ENCODE measurements around the gene KCNK15. TPM values are rescaled to one million over a fixed set of nuclear protein-coding genes. Genes with fewer than 3 reads are reported as not detected.

Gene KCNK15
- total RNA-seq, 1 donor from 2014 or later: 4.6 TPM

DNA sequence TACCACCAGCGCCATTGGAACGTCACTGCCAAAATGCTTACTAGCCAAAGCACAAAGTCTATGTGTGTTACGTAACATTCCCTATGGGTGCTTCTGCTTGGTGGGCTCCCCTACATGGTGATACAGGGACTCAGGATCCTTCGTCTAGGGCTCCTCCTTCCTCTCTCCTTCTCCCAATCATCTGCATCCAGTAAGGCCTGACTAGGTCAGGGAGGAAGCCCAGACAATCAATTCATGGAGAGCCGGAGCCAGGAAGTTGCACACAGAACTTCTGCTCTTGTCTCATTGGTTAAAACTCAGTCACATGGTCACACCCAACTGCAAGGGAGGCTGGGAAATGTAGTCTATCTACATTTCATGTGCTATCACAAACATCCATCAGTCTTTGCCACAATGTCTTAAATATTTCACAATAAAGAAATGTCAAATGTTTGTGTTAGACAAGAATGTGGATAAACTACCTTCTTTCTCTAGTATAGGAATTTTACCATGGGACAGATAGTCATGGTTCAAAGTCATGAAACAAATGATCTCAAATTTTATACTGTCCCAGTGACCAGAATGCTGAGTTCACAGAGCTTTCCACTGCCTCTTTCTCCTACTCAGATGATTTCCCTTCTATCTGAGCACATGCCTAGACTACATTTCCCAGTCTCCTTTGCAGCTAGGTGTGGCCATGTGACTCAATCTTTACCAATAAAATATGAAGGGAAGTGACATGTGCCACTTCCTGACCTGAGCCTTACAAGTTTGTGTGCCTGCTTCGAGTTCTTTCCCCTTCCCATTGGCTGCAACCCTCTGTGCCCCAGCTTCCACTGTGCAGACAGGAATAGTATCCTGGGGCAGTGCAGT lies 9.3 kb upstream of the KCNK15 start:
- DNase-seq (ENCODE audit: low read depth): peak; percentile 84

DNA sequence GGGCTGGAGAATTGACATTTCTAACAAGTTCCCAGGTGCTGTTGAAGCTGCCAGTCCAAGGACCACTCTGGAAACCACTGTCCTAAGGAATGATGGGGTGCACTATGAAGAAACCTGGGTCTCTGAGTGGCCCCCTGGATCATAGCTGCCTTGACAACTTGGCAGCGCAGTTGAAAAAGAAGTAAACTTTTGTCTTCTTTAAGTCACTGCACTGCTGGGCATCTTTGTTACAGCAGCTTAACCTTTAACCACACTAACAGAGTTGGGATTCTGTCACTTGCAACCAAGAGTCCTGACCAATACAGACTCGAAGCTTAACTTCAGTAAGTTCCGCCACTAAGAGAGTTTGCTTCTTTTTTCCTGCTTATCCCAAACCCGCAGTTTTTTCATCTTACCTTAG lies 8.5 kb upstream of the KCNK15 start:
- DNase-seq (ENCODE audit: low read depth): no peak

DNA sequence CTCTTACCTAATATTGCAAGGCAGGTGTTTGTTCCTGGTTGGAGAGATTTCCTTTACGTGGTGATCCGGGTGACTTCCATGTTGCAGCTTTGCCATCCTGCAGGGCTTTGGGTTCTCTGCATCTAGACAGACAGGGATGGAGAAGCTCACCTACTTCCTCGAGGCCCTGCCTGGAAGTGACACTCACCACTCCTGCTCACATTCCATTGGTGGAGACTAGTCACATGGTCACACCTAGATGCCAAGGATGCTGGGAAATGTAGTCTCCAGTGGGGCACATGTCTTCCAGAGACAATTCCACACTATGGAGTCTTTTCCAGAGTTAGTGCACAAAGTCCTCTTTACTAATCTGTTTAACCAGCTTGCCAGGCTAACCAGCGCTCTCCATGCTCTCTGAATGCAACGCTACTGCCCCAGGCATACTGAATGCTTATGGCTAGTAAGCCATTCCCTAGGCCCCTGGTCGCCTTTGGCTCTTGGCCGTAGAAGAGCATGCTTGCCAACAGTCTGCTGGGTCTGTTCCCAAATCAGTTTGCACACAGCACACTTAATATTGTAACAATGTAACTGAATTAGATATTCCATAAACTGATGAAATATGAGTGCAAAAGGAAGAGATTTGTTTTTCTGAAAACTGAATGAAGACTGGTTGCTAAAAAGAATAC lies 6.7 kb upstream of the KCNK15 start:
- DNase-seq (ENCODE audit: low read depth): peak; percentile 75

DNA sequence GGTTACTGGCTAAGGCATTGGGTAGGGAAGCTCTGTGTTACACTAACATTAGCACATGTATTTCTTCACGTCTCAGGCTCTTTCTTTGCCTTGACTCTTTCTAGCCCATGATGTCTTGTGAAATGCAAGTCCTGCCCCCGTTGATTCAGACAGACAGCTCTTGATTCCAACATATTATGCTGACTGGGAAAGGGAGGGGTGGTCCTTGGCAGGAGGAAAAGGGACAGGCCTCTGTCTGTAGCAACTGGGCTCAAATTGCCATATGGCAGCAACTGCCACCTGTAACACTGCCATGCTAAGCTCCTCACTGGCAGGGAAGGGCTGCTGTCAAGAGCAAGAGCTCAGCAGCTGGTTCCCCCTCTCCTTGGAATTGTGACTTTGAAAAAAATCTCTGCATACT lies 5.7 kb upstream of the KCNK15 start:
- no peak for DNase-seq (ENCODE audit: low read depth)

DNA sequence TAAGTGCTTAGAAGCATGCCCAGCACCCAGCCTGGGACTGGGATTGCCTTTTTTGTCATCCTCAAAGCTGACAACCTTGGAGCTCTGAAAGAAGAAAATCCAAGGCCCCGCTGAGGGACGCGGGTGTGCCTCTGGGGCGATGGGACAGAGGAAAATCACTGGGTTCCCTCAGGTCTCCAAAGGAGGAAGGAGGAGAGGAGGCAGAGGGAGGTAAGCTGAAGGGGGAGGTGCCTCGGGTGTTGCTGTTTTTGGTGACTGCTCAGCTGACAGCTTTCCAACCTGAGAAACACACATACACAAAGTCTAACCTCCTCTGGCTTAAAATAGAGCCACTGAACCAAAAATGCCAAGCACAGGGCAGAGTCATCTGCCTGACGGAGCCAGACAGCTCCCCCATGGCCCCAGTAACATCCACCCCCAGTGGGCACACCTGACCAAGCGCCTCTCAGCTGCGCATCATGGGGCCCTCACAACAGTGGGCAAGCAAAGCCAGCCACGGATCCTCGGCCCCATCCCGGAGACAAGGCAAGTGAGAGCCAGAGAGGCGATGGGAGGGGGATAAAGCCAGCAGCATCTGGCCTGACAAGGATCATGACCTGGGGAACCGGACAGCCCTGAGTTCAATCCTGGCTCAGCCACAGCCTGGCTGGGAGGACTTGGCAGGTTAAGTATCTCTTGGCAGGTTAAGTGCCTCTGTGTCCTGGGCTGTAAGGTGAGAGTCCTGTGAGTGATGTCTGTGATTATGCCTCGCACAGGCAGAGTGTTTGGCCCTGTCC lies 3.2 kb upstream of the KCNK15 start:
- no peak for DNase-seq (ENCODE audit: low read depth)

DNA sequence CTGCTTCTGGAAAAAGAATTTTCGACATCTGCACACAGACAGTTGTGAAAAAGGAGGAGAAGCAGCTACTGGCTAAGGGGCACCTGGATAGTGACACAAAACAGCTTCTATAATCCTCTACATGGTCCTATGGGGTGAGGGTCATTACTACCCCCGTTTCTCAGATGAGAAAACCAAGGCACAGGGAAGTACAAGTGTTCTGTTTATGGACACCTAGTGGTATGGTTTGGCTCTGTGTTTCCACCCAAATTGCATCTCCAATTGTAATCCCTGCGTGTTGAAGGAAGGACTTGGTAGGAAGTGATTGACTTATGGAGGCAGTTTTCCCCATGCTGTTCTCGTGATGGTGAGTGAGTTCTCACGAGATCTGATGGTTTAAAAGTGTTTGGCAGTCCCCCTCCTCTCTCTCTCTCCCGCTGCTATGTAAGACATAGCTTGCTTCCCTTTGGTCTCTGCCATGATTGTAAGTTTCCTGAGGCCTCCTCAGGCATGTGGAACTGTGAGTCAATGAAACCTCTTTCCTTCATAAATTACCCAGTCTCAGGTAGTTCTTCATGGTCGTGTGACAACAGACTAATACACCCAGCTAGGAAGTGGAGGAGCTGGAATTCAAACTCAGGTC lies 2.5 kb upstream of the KCNK15 start:
- DNase-seq (ENCODE audit: low read depth): no peak

DNA sequence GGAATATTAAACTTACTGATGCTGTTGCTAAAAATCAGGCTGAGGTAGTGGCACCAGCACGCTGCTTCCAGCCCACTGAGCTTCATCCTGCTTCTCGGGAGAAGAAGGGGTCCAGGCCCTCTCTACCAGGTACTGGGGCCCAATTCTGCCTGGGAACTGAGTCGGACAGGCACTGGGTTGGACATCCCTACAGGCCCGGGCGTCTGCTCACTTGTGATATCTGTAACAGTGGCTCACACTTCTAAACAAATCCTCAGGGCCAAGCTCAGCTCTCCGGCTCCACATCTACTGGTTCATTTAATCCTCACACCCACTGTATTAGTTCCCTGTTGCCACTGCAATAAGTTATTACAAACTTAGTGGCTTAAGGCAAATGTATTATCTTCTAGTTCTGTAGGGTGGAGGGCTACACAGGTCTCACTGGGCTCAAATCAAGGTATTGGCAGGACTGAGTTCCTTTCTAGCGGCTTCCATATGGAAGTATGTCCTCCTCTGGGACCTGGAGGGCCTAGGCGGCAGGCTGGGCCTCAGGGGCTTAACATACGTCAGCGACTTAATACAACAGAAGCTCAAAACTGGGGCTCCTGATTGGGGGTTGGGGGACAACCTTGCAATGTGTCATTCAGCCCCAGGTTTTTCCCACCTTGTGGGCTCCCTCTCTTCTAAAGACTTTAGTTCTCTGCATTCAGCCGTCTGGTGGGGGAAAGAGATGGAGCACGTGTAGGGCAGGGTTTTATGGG lies 1.6 kb upstream of the KCNK15 start:
- DNase-seq (ENCODE audit: low read depth): no peak

DNA sequence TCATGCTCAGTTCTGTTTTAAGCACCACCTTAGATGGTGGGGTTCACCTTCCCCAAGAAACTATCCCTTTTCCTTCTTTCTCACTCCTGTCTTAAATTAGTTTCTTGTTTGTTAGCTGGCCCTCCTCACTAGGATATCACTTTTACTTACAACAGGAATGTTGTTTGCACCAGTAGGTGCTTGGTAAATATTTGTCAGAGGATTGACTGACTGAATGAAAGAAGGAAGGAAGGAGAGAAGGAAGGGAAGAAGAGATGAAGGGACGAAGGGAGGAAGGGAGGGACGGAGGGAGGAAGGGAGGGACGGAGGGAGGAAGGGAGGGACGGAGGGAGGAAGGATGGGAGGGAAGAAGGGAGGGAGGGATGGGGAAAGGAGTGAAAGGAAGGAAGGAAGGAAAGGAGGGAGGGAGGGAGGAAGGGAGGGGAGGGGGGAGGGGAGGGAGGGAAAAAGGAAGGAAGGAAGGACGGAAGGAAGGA lies 505 bp upstream of the KCNK15 start:
- DNase-seq (ENCODE audit: low read depth): no peak

DNA sequence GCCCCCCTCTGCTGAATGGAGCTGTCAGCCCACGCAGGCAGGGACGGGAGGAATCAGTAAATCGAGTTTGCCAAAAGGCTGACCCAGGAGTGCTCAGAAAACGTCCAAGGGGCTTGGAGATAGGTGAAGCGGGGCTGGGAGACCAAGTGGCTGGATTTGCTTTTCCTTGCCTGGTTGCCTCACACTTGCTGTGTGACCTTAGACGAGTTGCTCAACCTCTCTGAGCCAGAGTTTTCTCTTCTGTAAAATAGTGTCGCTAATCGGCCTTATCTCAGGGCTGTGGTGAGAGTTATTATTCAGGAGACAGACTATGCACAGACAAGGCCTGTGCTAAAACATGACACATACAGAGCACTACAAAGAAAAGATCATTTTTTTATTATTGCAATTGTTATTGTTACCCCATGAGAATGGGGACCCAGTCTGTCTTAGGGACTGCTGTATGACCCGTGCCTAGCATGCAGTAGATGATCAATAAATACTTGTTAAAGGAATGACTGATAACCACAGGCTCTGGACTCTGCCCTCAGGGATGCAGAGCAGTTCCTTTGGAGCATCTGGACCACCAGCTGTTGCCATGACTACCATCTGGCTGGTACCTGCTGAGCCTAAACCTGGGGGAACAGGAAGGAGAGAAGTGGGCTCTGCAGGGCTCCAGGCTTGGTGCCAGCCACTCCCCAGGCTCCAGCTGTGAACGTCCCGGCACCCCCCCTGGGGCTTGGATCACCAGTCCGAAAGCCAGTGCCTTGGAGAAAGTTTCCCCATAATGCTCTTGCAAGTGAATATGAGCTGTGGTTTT lies 901 bp downstream of the KCNK15 start:
- no peak for DNase-seq (ENCODE audit: low read depth)

DNA sequence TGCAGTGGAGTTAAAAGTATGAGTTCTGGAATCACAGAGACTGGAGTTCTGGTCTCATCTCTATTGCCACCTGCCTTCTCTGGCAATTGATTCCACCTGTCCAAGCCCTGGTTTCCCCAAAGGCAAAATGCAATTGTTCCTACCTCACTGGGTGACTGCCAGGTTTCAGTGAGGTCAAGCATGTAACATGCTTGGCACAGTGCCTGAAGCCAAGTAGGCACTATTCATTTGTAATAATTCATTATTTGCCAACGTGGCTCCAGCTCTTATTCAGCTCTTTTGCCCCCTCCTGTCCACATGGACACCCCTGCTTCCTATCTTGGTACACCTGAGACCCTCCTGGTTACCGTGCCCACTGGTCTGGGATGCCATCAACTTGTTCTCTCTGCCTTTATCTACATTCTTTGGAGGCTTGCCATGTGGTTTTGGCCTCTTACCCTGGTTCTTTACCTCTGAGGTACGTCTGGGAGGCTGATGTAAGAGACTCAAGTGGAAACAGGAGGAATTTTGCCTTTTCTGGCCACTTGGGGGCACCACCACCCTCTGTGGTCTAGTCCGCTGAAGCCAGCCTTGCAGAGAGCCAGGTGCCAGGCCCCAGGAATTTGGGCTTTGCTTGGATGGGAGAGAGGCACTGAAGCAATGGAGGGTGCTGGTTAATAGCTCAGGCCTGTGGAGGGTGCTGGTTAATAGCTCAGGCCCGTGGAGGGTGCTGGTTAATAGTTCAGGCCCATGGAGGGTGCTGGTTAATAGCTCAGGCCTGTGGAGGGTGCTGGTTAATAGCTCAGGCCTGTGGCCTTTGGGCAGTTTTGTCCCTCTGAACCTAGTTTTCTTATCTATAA lies 1.7 kb downstream of the KCNK15 start:
- DNase-seq (ENCODE audit: low read depth): peak; percentile 90

DNA sequence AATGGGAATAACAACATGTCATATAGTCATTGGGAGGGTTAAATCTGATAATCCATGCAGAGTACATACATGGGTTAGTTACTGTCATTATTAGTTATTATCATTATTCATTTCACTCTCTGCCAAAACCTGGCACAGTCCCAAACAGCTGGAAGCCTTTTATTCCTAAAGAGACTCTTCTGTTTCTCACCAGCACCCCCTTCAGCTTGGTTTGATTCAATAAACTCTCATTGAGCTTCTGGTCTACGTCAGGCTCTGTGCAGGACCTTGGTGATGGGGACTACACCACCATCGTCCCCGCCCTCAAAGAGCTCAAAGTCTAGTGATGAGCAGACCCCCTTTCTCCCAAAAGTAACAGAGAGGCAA lies 2.3 kb downstream of the KCNK15 start:
- DNase-seq (ENCODE audit: low read depth): no peak

DNA sequence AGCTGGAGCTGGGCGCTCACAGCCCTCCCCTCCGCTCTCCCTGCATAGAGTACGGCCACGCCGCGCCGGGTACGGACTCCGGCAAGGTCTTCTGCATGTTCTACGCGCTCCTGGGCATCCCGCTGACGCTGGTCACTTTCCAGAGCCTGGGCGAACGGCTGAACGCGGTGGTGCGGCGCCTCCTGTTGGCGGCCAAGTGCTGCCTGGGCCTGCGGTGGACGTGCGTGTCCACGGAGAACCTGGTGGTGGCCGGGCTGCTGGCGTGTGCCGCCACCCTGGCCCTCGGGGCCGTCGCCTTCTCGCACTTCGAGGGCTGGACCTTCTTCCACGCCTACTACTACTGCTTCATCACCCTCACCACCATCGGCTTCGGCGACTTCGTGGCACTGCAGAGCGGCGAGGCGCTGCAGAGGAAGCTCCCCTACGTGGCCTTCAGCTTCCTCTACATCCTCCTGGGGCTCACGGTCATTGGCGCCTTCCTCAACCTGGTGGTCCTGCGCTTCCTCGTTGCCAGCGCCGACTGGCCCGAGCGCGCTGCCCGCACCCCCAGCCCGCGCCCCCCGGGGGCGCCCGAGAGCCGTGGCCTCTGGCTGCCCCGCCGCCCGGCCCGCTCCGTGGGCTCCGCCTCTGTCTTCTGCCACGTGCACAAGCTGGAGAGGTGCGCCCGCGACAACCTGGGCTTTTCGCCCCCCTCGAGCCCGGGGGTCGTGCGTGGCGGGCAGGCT lies 4.6 kb downstream of the KCNK15 start:
- DNase-seq (ENCODE audit: low read depth): no peak

DNA sequence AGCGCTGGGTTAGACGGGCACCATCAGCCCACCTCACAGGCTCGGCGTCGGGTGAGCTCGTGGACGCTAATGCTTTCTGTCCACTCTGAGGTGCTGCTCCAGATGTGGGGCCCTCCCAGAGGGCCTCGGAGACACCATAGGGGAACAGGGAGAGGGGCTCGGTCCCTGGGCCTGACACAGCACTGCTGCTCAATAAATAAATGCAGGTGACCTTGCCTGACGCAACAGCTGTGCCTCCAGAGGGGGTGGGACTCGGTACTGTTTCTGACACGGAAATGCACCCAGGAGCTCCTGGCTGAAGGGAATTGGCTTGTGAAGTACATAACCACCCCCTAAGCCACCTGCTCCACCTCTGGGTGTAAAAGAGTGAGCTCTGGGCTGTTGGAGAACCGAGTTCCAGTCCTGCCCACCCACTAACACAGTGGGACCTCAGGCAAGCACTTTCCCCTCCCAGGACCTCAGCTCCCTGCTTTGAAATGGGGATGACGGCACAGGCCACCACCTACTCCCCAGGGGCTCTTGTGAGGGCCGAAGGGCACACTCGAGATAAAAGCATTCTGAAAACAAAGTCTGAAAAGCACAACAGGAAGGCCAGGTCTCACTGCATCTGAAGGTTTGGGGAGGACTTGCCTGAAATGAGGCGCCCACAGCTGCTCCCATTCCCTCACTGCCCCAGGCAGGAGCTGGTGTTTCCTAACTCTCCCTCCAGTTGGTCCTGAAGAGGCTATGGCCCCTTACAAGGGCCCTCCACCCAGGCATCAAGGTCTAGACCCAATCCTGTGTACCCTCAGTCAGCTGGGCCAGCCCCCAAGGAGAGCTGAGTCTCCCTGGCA lies 6.7 kb downstream of the KCNK15 start:
- no peak for DNase-seq (ENCODE audit: low read depth)

DNA sequence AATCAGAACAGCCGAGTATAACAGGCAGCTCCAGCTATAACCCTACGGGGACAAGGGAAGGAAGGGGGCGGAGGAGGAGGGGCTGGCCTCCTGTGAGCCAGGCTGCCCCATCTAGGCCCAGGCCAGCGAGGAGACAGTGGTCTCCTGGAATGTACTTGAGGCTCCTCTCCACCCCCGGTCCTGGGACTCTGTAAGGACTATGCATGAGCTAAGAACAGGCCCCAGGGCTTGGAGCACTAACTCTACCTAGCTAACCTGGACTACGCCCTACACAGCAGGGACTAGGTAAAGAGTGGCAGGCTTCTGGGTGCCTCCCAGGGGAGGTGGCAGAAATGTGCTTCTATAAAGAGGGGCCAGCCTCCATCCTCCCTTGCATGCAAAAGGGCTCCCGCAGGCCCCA lies 8.9 kb downstream of the KCNK15 start:
- no peak for DNase-seq (ENCODE audit: low read depth)

DNA sequence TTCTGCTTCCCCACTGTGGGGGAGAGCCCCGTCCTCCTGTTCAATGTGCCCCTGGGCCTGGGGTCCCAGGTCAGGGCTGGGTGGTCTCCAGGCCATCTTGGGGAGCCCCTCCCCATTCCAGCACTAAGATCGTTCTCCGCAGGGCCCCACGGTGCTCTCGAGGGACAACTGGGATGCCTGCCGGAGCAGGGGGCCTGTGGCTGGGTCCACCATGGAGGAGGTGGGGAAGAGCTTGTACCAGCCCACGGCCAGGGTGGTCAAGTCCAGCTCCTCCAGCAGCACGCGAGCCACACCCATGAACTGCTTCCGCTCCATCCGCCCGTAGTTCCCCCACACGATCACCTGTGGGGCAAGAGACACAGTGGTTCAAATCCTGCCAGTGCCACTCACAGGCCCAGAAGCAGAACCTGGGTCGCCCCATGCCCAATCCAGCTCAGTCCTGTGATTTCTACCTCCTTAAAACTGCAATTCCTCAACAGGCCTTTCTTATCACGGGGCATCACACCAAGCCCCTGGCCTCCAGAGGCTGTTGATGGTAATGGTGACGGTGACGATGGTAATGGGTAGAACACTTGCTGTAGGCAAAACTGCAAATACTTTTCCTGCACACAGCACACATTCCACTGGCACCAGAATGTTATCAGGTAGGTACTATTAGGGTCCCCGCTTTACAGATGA lies 10.5 kb downstream of the KCNK15 start:
- DNase-seq (ENCODE audit: low read depth): no peak

DNA sequence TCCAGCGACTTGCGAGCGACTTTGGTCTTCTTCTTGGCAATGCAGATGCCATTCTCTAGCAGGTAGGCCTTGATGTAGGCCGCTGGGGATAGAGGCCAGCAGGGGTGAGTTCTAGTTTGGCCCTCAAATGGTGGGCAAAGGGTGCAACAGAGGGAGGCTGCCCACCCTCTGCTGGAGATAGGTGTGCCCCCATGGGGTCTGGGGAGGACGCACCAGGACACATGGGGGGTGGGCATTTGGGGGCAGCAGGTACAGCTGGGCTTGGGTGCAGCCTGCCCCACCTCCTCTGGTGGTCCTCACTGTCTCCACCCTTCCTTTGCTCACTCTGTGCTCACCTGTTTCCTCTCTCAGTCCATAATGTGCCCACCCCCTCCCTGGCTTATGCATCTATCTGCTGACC lies 11.3 kb downstream of the KCNK15 start:
- no peak for DNase-seq (ENCODE audit: low read depth)
